ENCODE data around the gene PRICKLE3. TPM values are rescaled to one million over a fixed set of nuclear protein-coding genes. Genes with fewer than 3 reads are reported as not detected.
"Not testable (repeated sequence)": the region's sequence is repeated elsewhere in the genome, so short reads cannot be mapped to it uniquely, and the experiment has no call there.

The PRICKLE3 gene
- total RNA-seq, 4 donors from 2014 or later = 14.5 to 40.0 (median 33.2) TPM

- H3K4me3 ChIP-seq = no peak overlapping the region
- WGBS, 2 donors (ENCODE audit: low coverage in 1 of 2) = 60 to 73% methylated on average over 3 to 4 of the region's 4 CpGs
- peaks cover 0 to 6% of the 10 kb centered on the region in 2 donors for H3K9me3 ChIP-seq
- in situ Hi-C loops (cut with MboI; ENCODE audit: low pct_ligation_motif_present in 1 of 4, low pct_unique_long_range_greater_than_20kb in 1 of 4, low sequenced_read_pairs in 3 of 4) (no loop called here), intact Hi-C loops (cut with DNase I; ENCODE audit: low total_unique reads) (no loop called here)
- DNase-seq = no peak
- no peaks in the 10 kb centered on the region for H3K36me3 ChIP-seq
- no peaks in the 10 kb centered on the region for H3K4me1 ChIP-seq
- H3K27me3 ChIP-seq = no peaks in the 10 kb centered on the region
- H3K27ac ChIP-seq = no peak overlapping the region
- TF ChIP-seq EP300 (IDR thresholded peaks at IDR 0.05; ENCODE audit: low read depth) = no peak
- TF ChIP-seq POLR2AphosphoS5 (IDR thresholded peaks at IDR 0.05) = no peak
- TF ChIP-seq CTCF (IDR thresholded peaks at IDR 0.05) = no peak
- TF ChIP-seq POLR2A (IDR thresholded peaks at IDR 0.05) = no peak
Observed at GRCh38 chrX:49139713-49140112, 46.5 kb downstream of the PRICKLE3 start.

- DNase-seq = no peak
- WGBS, 2 donors (ENCODE audit: low coverage in 1 of 2) = 83% methylated on average over 1 of the region's 1 CpG; no CpG with 5 or more reads in 1 of the 2 donors
- in situ Hi-C loops (cut with MboI; ENCODE audit: low pct_ligation_motif_present in 1 of 4, low pct_unique_long_range_greater_than_20kb in 1 of 4, low sequenced_read_pairs in 3 of 4) = no loop called here
Observed at GRCh38 chrX:49137492-49137891, 48.7 kb downstream of the PRICKLE3 start.

GRCh38 chrX:49133759-49134158 lies 52.4 kb downstream of the PRICKLE3 start:
- no peak for TF ChIP-seq POLR2A (IDR thresholded peaks at IDR 0.05)
- TF ChIP-seq CTCF (IDR thresholded peaks at IDR 0.05) = no peak
- TF ChIP-seq POLR2AphosphoS5 (IDR thresholded peaks at IDR 0.05) = no peak
- no peak for TF ChIP-seq EP300 (IDR thresholded peaks at IDR 0.05; ENCODE audit: low read depth)
- no peaks in the 10 kb centered on the region for H3K36me3 ChIP-seq
- DNase-seq = no peak
- WGBS, 2 donors (ENCODE audit: low coverage in 1 of 2) = 86% methylated on average over 1 of the region's 1 CpG; no CpG with 5 or more reads in 1 of the 2 donors
- intact Hi-C loops (cut with DNase I; ENCODE audit: low total_unique reads) (no loop called here), in situ Hi-C loops (cut with MboI; ENCODE audit: low pct_ligation_motif_present in 1 of 4, low pct_unique_long_range_greater_than_20kb in 1 of 4, low sequenced_read_pairs in 3 of 4) (no loop called here)
- no peaks in the 10 kb centered on the region for H3K27me3 ChIP-seq
- H3K4me3 ChIP-seq = no peak overlapping the region
- H3K27ac ChIP-seq = no peak overlapping the region
- H3K9me3 ChIP-seq = no peaks in the 10 kb centered on the region
- no peaks in the 10 kb centered on the region for H3K4me1 ChIP-seq

More at GRCh38 chrX:49137492-49137891, 48.7 kb downstream of the PRICKLE3 start:
- no peak overlapping the region for H3K27ac ChIP-seq
- TF ChIP-seq EP300 (IDR thresholded peaks at IDR 0.05; ENCODE audit: low read depth) (no peak), POLR2A (IDR thresholded peaks at IDR 0.05) (no peak), CTCF (IDR thresholded peaks at IDR 0.05) (no peak), POLR2AphosphoS5 (IDR thresholded peaks at IDR 0.05) (no peak)
- intact Hi-C loops (cut with DNase I; ENCODE audit: low total_unique reads) = no loop called here
- no peak overlapping the region for H3K4me3 ChIP-seq
- H3K4me1 ChIP-seq = no peaks in the 10 kb centered on the region
- no peaks in the 10 kb centered on the region for H3K36me3 ChIP-seq
- no peaks in the 10 kb centered on the region for H3K27me3 ChIP-seq
- H3K9me3 ChIP-seq = peaks cover 0 to 6% of the 10 kb centered on the region in 2 donors

- WGBS, 2 donors (ENCODE audit: low coverage in 1 of 2) = 92% methylated on average over 7 of the region's 7 CpGs; no CpG with 5 or more reads in 1 of the 2 donors
- DNase-seq; in situ Hi-C loops (cut with MboI; ENCODE audit: low pct_ligation_motif_present in 1 of 4, low pct_unique_long_range_greater_than_20kb in 1 of 4, low sequenced_read_pairs in 3 of 4); H3K4me1 ChIP-seq; H3K9me3 ChIP-seq; H3K27ac ChIP-seq; H3K4me3 ChIP-seq; H3K27me3 ChIP-seq; H3K36me3 ChIP-seq; intact Hi-C loops (cut with DNase I; ENCODE audit: low total_unique reads): not testable (repeated sequence)
Observed at GRCh38 chrX:49132275-49132674, 53.9 kb downstream of the PRICKLE3 start.

- DNase-seq = no peak
- H3K4me1 ChIP-seq = no peaks in the 10 kb centered on the region
- no peaks in the 10 kb centered on the region for H3K36me3 ChIP-seq
- no peak overlapping the region for H3K4me3 ChIP-seq
- H3K27me3 ChIP-seq = no peaks in the 10 kb centered on the region
- TF ChIP-seq EP300 (IDR thresholded peaks at IDR 0.05; ENCODE audit: low read depth) (no peak), CTCF (IDR thresholded peaks at IDR 0.05) (no peak), POLR2A (IDR thresholded peaks at IDR 0.05) (no peak), POLR2AphosphoS5 (IDR thresholded peaks at IDR 0.05) (no peak)
- intact Hi-C loops (cut with DNase I; ENCODE audit: low total_unique reads) = no loop called here
- H3K27ac ChIP-seq = no peak overlapping the region
- 87% methylated on average over 4 of the region's 4 CpGs; no CpG with 5 or more reads in 1 of the 2 donors for WGBS, 2 donors (ENCODE audit: low coverage in 1 of 2)
- H3K9me3 ChIP-seq = no peaks in the 10 kb centered on the region
- in situ Hi-C loops (cut with MboI; ENCODE audit: low pct_ligation_motif_present in 1 of 4, low pct_unique_long_range_greater_than_20kb in 1 of 4, low sequenced_read_pairs in 3 of 4) = no loop called here
Observed at GRCh38 chrX:49129427-49129826, 56.7 kb downstream of the PRICKLE3 start.

GRCh38 chrX:49127742-49128258 lies 58.4 kb downstream of the PRICKLE3 start:
- WGBS, 2 donors (ENCODE audit: low coverage in 1 of 2) = 80% methylated on average over 11 of the region's 13 CpGs; no CpG with 5 or more reads in 1 of the 2 donors
- H3K27me3 ChIP-seq; intact Hi-C loops (cut with DNase I; ENCODE audit: low total_unique reads); H3K4me3 ChIP-seq; DNase-seq; in situ Hi-C loops (cut with MboI; ENCODE audit: low pct_ligation_motif_present in 1 of 4, low pct_unique_long_range_greater_than_20kb in 1 of 4, low sequenced_read_pairs in 3 of 4); H3K36me3 ChIP-seq; H3K27ac ChIP-seq; H3K9me3 ChIP-seq; H3K4me1 ChIP-seq: not testable (repeated sequence)
